T-helper 2 cell treated with Interferon-gamma antibody and Interleukin-4, amounts not matched to agents 100 ng/mL and 5 ng/mL, for 36 hours (primary cell): ENCODE results near the gene CD6. TPM values are rescaled to one million over a fixed set of nuclear protein-coding genes. Genes with fewer than 3 reads are reported as not detected.

ENCODE experiments used
- intact Hi-C: fragments of 100-400 bp; cut with micrococcal nuclease; formaldehyde crosslinking; loops from one replicate; pipeline ENCODE4 v1.15.1; 2023
- total RNA-seq: library from RNA; stranded (reverse); gene quantifications from 2 replicates; pipeline ENCODE4 v1.2.3, GENCODE V29; 2022

CD6 gene
- 336 and 337 TPM in 2 replicates for total RNA-seq

GRCh38 chr11:60971520-60971919 is at the start of gene CD6:
CD6 (plus strand) TSS chr11:60971680; CDS start chr11:60971866, 186 bp downstream.
- intact Hi-C loops, result loop anchor here (1.0 to 2.0 kb wide), 8 partner anchors 15 to 141 kb away; partner anchors contain the start of genes CD5, PRPF19 and TMEM109

DNA sequence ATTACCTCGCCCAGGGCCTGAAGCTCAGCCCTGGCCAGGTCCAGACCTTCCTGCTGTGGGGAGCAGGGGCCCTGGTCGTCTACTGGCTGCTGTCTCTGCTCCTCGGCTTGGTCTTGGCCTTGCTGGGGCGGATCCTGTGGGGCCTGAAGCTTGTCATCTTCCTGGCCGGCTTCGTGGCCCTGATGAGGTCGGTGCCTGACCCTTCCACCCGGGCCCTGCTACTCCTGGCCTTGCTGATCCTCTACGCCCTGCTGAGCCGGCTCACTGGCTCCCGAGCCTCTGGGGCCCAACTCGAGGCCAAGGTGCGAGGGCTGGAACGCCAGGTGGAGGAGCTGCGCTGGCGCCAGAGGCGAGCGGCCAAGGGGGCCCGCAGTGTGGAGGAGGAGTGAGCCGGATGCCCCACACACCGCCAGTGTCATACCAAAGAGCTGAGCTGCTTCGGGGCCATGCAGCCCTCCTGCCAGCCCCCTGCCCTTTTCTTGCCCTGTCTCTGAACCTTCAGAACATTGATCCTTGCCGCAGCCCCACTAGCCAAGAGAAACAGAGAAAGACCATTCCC is 49.6 kb upstream of the CD6 start:
- intact Hi-C loops, result no loop called here

DNA sequence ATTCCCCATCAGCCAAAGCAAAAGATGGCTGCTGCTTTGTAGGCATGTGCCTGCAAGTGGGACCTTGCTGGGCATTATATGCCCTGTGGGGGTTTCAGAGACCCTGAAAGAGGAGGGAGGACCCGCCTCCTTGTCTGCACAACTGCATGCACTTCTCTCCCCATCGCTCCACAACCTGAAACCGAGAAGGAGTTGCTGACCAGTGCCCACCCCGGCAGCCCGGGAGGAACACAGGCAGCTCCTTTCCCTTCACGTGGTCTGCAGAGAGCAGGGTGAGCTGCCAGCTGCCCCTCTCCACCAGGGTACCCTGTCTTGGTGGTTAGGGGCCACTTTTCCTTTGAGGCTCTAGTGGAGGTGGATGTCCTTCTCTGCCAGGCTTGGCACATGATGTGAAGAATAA is 48.6 kb upstream of the CD6 start:
- intact Hi-C loops, result no loop called here

GRCh38 chr11:60923326-60923725 is 48.2 kb upstream of the CD6 start:
- intact Hi-C loops, result no loop called here

DNA sequence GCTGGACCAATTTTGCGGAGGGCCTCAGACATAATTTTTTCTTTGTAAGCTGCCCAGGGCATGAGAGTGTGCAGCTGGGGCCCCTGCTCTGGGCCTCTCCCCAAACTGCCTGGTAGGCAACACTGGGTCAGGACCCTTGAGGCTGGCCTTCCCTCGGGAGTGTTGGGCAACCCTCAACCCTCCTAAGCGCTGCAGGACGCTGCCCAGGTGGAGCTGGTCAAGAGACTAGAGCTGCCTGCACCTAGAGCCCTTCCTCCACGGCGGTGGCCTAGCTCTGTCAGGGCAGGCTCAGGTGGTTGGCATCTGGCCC is 47.7 kb upstream of the CD6 start:
- intact Hi-C loops, result no loop called here

DNA sequence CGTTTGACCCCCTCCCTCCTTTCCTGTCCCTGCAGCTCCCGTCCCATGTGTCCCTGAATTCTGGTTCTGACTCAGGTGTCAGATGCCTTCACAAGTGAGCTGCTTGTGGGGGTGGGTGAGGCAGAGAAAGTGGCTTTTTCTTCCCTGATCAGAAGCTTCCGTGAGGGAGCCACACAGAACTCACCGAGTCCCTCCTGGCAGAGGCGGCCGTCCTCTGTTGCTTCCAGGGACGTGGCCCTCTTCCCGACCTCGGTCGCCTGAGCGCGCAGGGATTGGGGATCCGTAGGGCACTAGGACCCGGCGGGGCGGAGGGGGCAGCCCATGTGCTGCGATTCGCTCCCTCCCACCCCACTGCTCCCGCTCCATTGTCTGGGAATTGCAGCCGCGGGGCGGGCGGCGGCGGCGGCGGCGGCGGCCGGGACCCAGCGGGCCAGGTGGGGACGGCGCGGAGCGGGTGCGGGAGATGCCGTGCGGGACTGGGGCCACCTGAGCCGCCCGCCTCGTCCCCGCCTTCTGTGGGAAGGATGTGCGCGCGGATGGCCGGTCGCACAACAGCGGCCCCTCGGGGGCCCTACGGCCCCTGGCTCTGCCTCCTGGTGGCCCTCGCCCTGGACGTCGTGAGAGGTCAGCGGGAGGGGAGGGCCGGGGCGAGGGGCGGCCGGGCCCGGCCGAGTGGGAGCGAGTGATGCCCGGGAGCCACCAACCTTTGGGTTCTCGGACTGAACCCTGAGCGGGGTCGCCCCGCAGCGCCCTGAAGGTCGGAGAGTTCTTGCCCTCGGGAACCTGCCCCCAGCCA is 47.2 kb upstream of the CD6 start, which contains the start of gene TMEM132A:
TMEM132A (plus strand) TSS at position 351 of the 796 bp plus-strand sequence; CDS start at position 525, 174 bp downstream.
- intact Hi-C loops, result no loop called here

GRCh38 chr11:60924906-60925853 is 46.3 kb upstream of the CD6 start:
- intact Hi-C loops, result no loop called here

- intact Hi-C loops, result no loop called here
These were observed 45.6 kb upstream of the CD6 start for GRCh38 chr11:60925868-60926267.

GRCh38 chr11:60926500-60926899 is 45.0 kb upstream of the CD6 start:
- intact Hi-C loops, result no loop called here

DNA sequence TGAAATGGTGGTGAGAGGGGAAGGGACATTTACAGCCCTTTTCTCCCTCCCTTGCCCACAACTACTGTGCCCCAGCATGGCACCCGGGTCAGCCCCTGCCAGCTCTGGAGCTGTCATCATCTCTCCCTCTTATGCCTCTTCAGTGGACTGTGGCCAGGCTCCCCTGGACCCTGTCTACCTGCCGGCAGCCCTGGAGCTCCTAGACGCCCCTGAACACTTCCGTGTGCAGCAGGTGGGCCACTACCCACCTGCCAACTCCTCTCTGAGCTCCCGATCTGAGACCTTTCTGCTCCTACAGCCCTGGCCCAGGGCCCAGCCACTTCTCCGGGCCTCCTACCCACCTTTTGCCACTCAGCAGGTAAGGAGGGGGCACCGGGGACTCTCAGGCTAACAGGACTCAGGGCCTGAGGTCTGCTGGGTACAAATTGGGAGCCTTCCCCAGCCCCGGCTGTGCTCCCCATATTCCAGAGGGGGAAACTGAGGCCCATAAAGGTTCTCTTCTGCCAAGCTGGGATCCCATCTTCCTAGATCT is 44.4 kb upstream of the CD6 start:
- intact Hi-C loops, result no loop called here

DNA sequence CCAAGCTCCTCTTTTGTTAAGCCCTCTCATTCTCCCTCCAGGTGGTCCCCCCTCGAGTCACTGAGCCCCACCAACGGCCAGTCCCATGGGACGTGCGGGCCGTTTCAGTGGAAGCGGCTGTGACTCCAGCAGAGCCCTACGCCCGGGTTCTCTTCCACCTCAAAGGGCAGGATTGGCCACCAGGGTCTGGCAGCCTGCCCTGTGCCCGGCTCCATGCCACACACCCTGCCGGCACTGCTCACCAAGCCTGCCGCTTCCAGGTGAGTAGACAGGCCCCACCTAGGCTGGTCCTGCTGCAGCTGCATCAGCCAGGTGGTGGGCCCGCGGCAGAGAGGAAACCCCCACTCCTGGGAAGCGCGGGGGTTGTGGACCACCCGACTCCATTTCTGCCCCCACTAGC is 43.9 kb upstream of the CD6 start:
- intact Hi-C loops, result no loop called here

DNA sequence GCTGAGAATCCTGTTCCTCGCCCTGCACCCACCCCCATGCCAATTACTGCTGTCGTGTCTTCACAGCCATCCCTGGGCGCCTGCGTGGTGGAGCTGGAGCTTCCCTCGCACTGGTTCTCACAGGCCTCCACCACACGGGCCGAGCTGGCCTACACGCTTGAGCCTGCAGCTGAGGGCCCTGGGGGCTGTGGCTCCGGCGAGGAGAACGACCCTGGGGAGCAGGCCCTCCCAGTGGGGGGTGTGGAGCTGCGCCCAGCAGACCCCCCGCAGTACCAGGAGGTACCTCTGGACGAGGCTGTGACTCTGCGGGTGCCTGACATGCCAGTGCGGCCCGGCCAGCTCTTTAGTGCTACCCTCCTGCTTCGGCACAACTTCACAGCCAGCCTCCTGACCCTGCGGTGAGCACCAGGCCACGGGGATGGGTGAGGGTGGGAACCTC is 42.9 kb upstream of the CD6 start:
- intact Hi-C loops, result no loop called here

DNA sequence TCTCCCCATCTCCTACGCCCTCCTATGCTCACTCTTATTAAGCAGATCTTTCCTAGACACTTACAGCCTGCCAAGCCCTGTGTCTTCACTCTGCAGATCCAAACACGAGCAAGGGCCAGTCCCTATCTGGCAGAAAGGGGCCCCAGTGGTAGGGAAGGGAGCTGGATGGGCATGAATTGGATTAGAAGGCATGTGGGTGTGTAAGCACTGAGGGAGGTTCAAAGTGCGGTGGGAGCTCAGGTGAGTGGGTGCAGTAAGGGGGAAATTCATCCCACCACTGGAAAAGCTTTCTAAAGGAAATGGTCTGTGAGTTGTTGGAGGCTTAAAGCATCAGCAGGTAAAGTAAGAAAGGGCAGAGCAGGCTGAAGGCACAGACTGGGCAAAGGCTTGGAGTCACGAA is 41.7 kb upstream of the CD6 start:
- intact Hi-C loops, result no loop called here

DNA sequence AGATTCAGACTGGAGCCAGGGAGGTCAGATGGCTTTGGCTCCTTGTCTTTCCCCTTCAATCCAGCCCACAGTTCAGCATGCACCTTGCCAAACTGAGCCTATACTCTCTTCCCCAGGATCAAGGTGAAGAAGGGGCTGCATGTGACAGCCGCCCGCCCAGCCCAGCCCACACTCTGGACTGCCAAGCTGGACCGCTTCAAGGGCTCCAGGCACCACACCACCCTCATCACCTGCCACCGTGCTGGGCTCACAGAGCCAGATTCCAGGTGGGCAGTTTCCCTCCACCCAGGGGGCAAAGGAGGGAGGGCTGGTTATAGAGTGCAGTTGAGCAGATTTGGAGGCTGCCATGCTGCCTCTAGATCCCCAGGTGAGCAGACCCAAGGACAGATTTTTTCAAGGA is 41.1 kb upstream of the CD6 start:
- intact Hi-C loops, result no loop called here

DNA sequence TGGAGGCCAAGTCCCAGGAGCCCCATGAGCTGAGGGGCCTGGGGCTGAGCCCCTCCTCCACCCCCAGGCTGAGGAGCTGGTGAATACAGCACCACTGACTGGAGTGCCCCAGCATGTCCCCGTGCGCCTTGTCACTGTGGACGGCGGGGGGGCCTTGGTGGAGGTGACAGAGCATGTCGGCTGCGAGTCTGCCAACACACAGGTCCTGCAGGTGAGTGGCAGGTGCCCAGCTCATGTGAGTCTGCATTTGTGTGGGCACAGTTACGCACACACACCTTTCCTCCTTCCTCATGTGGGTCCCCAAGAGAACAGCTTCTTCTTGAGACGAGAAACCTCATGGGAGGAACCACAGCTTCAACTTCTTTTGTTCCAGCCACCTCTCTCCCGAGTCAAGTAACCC is 39.6 kb upstream of the CD6 start:
- intact Hi-C loops, result no loop called here

DNA sequence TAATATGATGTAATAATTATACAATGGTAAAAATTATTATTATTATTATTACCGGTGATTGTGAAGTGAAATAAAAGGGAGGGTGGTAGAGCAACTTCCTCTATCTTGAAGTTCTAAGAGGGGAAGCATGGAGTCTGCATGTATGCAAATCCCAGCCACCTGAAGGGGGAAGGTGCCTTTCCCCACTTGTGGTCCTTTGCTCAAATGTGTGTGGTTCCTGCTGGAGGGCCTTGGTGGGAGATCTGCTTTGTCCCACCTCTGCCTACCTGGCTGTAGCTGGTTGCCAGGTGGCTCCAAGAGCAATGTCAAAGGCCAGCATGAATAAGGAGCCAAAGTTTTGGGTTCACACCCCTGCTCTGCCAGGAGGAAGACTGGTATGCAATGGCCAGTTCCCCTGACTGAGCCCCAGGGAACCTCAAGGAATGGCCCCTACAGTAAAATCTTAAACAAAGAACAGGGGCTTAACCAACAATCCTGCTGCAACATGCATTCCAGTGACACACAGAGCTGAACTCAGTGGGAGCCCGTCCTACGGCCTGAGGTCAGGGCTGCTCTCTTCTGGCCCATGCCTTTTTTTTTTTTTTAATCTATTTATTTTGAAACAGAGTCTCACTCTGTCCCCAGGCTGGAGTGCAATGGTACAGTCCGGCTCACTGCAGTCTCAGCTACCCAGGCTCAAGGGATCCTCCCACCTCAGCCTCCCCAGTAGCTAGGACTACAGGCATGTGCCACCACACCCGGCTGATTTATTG is 38.7 kb upstream of the CD6 start:
- intact Hi-C loops, result no loop called here

- intact Hi-C loops, result no loop called here
These were observed 37.9 kb upstream of the CD6 start for GRCh38 chr11:60933416-60934123.

- intact Hi-C loops, result no loop called here
These were observed 37.2 kb upstream of the CD6 start for GRCh38 chr11:60934124-60934789.

- intact Hi-C loops, result no loop called here
These were observed 36.5 kb upstream of the CD6 start for GRCh38 chr11:60934790-60935605.
